PC-9 (cell line): ENCODE results near the gene RYR2. TPM values are rescaled to one million over a fixed set of nuclear protein-coding genes. Genes with fewer than 3 reads are reported as not detected.

Experiments
- BruUV-seq: library from RNA; stranded (reverse); fragments of 400-500 nt; replicated peaks from 2 replicates; lab custom pipeline; 2021; lab: Mats Ljungman, UMichigan
- CTCF ChIA-PET: fragments of 300-600 bp; sonication (Branson Sonifier 250); formaldehyde crosslinking; loops from one replicate; lab custom pipeline; 2022; ENCODE audit warnings: antibody characterized with exemption; lab: Charles Lee
- POLR2A ChIA-PET: fragments of 300-600 bp; sonication (Branson Sonifier 250); formaldehyde crosslinking; loops from one replicate; lab custom pipeline; 2022; ENCODE audit warnings: antibody characterized with exemption; ENCODE audit not compliant: unreplicated experiment; lab: Charles Lee
- DNase-seq, 2 experiments: peaks; one replicate each; pipeline versions ENCODE4 v3.0.0 to v3.0.0-alpha.2; 2015 to 2022; ENCODE audit warnings: mixed read lengths in 1 of 2
- H2AFZ ChIP-seq: fragments of 200-600 bp; sonication (generic); 2 replicates; pipeline ENCODE4 v1.8.1; 2017; ENCODE audit warnings: antibody characterized with exemption
- H3F3A ChIP-seq: fragments of 200-600 bp; sonication (generic); 2 replicates; pipeline ENCODE4 v1.8.1; 2017; ENCODE audit warnings: antibody characterized with exemption, mild to moderate bottlenecking, low read depth; ENCODE audit not compliant: insufficient read depth
- H3K27ac ChIP-seq: fragments of 200-600 bp; sonication (generic); 2 replicates; pipeline ENCODE4 v1.6.1; 2016; ENCODE audit warnings: mixed run types
- H3K27me3 ChIP-seq: fragments of 200-600 bp; sonication (generic); 2 replicates; pipeline ENCODE4 v1.6.1; 2016; ENCODE audit warnings: low read depth, mixed run types; ENCODE audit not compliant: insufficient read depth
- H3K36me3 ChIP-seq: fragments of 200-600 bp; sonication (generic); 2 replicates; pipeline ENCODE4 v1.6.1; 2016; ENCODE audit warnings: low read depth, mixed run types
- H3K4me1 ChIP-seq: fragments of 200-600 bp; sonication (generic); replicated peaks from 2 replicates; pipeline ENCODE4 v1.6.1; 2016; ENCODE audit warnings: mixed run types; ENCODE audit not compliant: insufficient read depth
- H3K4me2 ChIP-seq: fragments of 200-600 bp; sonication (generic); 2 replicates; pipeline ENCODE4 v1.6.1; 2017; ENCODE audit warnings: mixed run types
- H3K4me3 ChIP-seq: fragments of 200-600 bp; sonication (generic); 2 replicates; pipeline ENCODE4 v1.6.1; 2016; ENCODE audit warnings: mixed run types
- H3K79me2 ChIP-seq: fragments of 200-600 bp; sonication (generic); 2 replicates; pipeline ENCODE4 v1.6.1; 2017; ENCODE audit warnings: low read depth, mixed run types
- H3K9me2 ChIP-seq: fragments of 200-600 bp; sonication (generic); 2 replicates; pipeline ENCODE4 v1.8.1; 2017; ENCODE audit warnings: mild to moderate bottlenecking; ENCODE audit not compliant: insufficient read depth
- H3K9me3 ChIP-seq: fragments of 200-600 bp; sonication (generic); 2 replicates; pipeline ENCODE4 v1.8.1; 2016; ENCODE audit warnings: low read depth; ENCODE audit not compliant: insufficient read depth
- H4K20me1 ChIP-seq: fragments of 200-600 bp; sonication (generic); 2 replicates; pipeline ENCODE4 v1.8.1; 2017; ENCODE audit not compliant: insufficient read depth
- EZH2 ChIP-seq: fragments of 200-600 bp; sonication (generic); IDR thresholded peaks from 2 replicates; pipeline ENCODE4 v1.8.0; 2017; ENCODE audit warnings: antibody characterized with exemption, low read depth
- intact Hi-C: fragments of 100-400 bp; cut with micrococcal nuclease; formaldehyde crosslinking; loops from one replicate; pipeline ENCODE4 v1.10.0; 2022; ENCODE audit not compliant: unreplicated experiment
- total RNA-seq: library from RNA; stranded (reverse); gene quantifications from 2 replicates; pipeline ENCODE4 v1.2.3, GENCODE V29; 2021
- TF ChIP-seq, protein P1 (sequence below): fragments of 200-600 bp; sonication (generic); conservative IDR thresholded peaks from 2 replicates; pipeline ENCODE4 v1.6.1; 2017; ENCODE audit warnings: mixed run types, antibody characterized with exemption, mild to moderate bottlenecking, moderate library complexity

RYR2 gene
- total RNA-seq, 1 experiment from 2014 or later = not detected

DNA sequence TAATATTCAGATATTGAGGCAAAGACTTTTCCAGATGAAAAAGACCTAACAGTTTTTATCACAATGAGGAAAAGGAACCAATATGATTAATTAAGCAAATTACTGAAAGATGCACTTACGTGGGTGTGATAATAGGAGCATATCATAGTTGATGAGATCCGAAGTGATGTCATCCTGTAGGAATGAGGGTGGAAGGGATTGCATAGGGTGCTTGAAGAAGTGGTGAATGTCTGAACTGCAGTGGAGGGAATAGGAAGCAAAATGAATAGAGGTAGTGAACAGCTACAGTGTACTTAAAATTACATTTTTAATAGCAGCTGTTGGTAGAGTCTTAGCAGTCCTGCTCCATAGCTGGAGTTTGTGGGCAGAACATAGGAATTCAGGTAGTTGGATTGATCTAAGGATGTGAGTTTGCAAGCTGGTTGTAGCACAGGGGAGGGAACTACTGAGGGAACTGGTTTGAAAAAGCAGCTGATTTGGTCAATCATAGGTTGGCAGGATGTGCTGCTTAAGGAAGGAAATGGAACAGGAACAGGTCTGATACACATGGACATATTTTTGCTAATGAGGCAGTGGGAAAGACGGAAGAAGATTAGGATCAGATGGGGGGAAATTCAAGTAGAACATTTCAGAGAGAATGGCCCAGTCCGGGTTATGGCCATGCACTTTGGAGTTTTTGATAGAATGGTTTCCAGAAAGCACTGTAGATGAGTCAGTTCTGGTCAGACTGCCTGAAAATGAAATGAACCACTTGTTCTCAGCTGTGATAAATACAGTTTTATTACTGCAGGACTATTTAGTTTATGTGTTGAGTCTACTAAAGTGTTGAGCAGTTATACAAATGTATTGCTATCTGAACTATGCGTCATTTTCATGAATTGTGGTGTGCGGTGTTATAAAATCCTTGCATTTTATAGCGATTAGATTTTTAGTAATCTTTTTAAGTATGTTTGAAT lies 155.8 kb downstream of the RYR2 start:
- POLR2A ChIA-PET = no interaction called here
- Histone ChIP-seq H3K27ac (no peak overlapping the region), H3K9me3 (no peaks in the 10 kb centered on the region; the same call in 1 of the 2 replicates), H3K36me3 (no peaks in the 10 kb centered on the region), H3K4me1 (no peaks in the 10 kb centered on the region), H2AFZ (no peak overlapping the region), H3K4me2 (no peak overlapping the region), H3K27me3 (peaks cover 22% of the 10 kb centered on the region), H3K79me2 (no peaks in the 10 kb centered on the region), H3F3A (no peaks in the 10 kb centered on the region), H3K9me2 (no peaks in the 10 kb centered on the region; the same call in 1 of the 2 replicates), H3K4me3 (no peak overlapping the region), H4K20me1 (no peaks in the 10 kb centered on the region)
- CTCF ChIA-PET = no interaction called here
- DNase-seq = no peak
- TF ChIP-seq EZH2 = no peak
- TF ChIP-seq, protein P1, sequence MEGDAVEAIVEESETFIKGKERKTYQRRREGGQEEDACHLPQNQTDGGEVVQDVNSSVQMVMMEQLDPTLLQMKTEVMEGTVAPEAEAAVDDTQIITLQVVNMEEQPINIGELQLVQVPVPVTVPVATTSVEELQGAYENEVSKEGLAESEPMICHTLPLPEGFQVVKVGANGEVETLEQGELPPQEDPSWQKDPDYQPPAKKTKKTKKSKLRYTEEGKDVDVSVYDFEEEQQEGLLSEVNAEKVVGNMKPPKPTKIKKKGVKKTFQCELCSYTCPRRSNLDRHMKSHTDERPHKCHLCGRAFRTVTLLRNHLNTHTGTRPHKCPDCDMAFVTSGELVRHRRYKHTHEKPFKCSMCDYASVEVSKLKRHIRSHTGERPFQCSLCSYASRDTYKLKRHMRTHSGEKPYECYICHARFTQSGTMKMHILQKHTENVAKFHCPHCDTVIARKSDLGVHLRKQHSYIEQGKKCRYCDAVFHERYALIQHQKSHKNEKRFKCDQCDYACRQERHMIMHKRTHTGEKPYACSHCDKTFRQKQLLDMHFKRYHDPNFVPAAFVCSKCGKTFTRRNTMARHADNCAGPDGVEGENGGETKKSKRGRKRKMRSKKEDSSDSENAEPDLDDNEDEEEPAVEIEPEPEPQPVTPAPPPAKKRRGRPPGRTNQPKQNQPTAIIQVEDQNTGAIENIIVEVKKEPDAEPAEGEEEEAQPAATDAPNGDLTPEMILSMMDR = no peak
- no TSS peak for BruUV-seq
- intact Hi-C loops = no loop called here

DNA sequence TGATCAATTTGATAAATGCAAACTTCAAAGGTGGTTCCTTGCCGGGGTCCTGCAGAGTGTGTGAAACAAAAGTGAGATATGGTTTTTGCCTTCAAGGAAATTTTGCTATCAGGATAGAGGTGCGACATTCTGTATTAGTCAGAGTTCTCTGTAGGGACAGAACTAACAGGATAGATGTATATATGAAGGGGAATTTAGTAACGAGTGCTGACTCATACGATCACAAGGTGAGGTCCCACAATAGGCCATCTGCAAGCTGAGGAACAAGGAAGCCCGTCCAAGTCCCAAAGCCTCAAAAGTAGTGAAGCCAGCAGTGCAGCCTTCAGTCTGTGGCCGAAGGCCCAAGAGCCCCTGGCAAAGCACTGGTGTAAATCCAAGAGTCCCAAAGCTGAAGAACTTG lies 157.0 kb downstream of the RYR2 start:
- BruUV-seq = no TSS peak
- H3K9me3 ChIP-seq = no peaks in the 10 kb centered on the region; the same call in 1 of the 2 replicates
- intact Hi-C loops = no loop called here
- DNase-seq = no peak
- no peaks in the 10 kb centered on the region for H3K79me2 ChIP-seq
- H4K20me1 ChIP-seq = no peaks in the 10 kb centered on the region
- H3K36me3 ChIP-seq = no peaks in the 10 kb centered on the region
- TF ChIP-seq, protein P1 = no peak
- TF ChIP-seq EZH2 = no peak
- ChIA-PET CTCF (no interaction called here), POLR2A (no interaction called here)
- no peaks in the 10 kb centered on the region for H3F3A ChIP-seq
- no peaks in the 10 kb centered on the region for H3K4me1 ChIP-seq
- H3K27ac ChIP-seq = no peak overlapping the region
- no peaks in the 10 kb centered on the region; the same call in 1 of the 2 replicates for H3K9me2 ChIP-seq
- H3K4me3 ChIP-seq = no peak overlapping the region
- H3K4me2 ChIP-seq = no peak overlapping the region
- H3K27me3 ChIP-seq = peaks cover 16% of the 10 kb centered on the region
- H2AFZ ChIP-seq = no peak overlapping the region

- Histone ChIP-seq H3K4me2 (no peak overlapping the region), H4K20me1 (no peaks in the 10 kb centered on the region), H3K9me3 (no peaks in the 10 kb centered on the region; the same call in 1 of the 2 replicates), H3K36me3 (no peaks in the 10 kb centered on the region), H3K4me1 (no peaks in the 10 kb centered on the region), H3K79me2 (no peaks in the 10 kb centered on the region), H2AFZ (no peak overlapping the region), H3K27me3 (peaks cover 12% of the 10 kb centered on the region), H3F3A (no peaks in the 10 kb centered on the region), H3K27ac (no peak overlapping the region), H3K9me2 (no peaks in the 10 kb centered on the region; the same call in 1 of the 2 replicates), H3K4me3 (no peak overlapping the region)
- DNase-seq = no peak
- intact Hi-C loops = no loop called here
- CTCF ChIA-PET = no interaction called here
- no TSS peak for BruUV-seq
- TF ChIP-seq, protein P1 = no peak
- TF ChIP-seq EZH2 = no peak
- POLR2A ChIA-PET = no interaction called here
Measured at GRCh38 chr1:237201155-237201554, 159.2 kb downstream of the RYR2 start.
